CD4-positive, alpha-beta T cell treated with Interleukin-6 for 4 hours (primary cell): Measurements from ENCODE around the gene SETD4.
A peak's percentile ranks its signal among the peaks of the same experiment; 100 is the strongest.
"Not testable (repeated sequence)": the region's sequence is repeated elsewhere in the genome, so short reads cannot be mapped to it uniquely, and the experiment has no call there.

Experiments used
- DNase-seq: peaks from one replicate; pipeline ENCODE4 v3.0.0-alpha.2; 2020; ENCODE audit warnings: mixed read lengths

Gene SETD4

GRCh38 chr21:36077758-36078157 is 17.4 kb upstream of the SETD4 start:
- DNase-seq = no peak

- DNase-seq = no peak
These were observed 16.7 kb upstream of the SETD4 start for GRCh38 chr21:36076878-36077655.

DNA sequence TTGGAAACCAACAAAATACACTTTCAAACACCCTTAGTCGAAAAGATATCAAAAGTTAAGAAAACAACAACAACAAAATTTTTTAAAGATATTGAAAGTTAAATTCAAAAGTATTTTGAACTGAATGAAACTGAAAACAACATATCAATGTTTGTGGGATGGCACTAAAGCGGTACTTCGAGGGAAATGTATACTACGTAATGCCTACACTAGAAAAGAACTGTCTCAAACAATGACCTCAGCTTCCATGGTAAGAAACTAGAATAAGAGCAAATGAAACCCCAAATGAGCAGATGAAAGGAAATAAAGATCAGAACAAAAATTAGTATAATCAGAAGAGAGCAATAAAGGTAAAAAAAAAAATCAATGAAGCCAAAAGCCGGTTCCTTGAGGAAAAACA is 15.6 kb upstream of the SETD4 start:
- no peak for DNase-seq

- no peak for DNase-seq
These were observed 14.8 kb upstream of the SETD4 start for GRCh38 chr21:36075171-36075570.

DNA sequence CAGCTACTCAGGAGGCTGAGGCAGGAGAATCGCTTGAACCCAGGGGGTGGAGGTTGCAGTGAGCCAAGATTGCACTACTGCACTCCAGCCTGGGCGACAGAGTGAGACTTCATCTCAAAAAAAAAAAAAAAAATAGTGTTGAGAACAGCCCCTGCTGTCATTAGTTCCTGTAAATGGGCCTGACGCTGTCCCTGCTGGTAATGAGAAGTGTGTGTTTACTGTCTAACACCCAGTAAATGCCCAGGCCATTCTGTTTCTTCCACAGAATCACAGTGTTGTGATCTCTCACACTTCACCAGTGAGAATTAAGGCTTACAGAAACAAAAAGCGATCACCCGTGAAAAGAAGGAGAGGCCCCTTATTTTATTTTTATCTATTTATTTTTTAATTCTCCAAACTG is 13.6 kb upstream of the SETD4 start:
- not testable (repeated sequence) for DNase-seq

GRCh38 chr21:36073181-36073580 is 12.9 kb upstream of the SETD4 start:
- no peak for DNase-seq

GRCh38 chr21:36072453-36073162 is 12.3 kb upstream of the SETD4 start:
- DNase-seq = no peak

- no peak for DNase-seq
These were observed 10.7 kb upstream of the SETD4 start for GRCh38 chr21:36070999-36071398.

GRCh38 chr21:36069713-36070583 is 9.6 kb upstream of the SETD4 start, which contains the start of gene CBR1:
TSS of gene CBR1 (plus strand) at chr21:36070024. CDS start at chr21:36070116, 92 bp downstream.
- peak; percentile 94 for DNase-seq

GRCh38 chr21:36068748-36069398 is 8.5 kb upstream of the SETD4 start:
- DNase-seq = no peak

- no peak for DNase-seq
These were observed 5.2 kb upstream of the SETD4 start for GRCh38 chr21:36065497-36066036.

- no peak for DNase-seq
These were observed 3.7 kb upstream of the SETD4 start for GRCh38 chr21:36064085-36064460.

DNA sequence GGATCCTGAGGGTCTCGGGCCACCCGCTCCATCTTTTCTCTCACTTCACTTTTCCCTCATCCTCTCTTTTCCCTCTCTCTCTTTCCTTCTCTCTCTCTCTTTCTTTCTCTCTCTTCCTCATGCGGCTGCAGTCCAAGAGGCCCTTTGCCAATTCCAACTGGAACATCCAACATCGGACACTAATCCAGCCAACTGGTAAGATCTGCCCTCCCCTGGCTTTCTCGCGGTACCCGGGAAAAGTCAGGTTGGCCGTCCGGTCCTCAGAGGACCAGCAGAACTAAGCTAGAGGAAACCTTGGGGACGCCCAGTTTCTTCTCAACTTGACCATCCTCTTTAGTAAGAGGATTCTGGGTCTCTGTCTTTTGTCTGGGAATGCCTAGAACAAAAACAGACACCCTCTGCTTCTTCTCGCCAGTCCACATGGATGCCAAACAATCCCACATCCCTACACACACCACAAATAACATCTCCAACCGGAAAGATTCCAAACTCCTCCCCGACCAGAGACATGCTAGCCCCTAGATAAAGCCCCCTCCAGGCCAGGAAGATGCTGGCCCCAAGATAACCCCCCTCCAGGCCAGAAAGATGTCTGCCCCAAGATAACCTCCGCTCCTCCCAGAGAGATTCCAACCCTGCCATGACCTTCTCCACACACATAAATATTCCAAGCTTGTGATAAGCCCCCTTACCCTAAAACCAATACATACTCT is 3.2 kb upstream of the SETD4 start:
- DNase-seq = no peak

DNA sequence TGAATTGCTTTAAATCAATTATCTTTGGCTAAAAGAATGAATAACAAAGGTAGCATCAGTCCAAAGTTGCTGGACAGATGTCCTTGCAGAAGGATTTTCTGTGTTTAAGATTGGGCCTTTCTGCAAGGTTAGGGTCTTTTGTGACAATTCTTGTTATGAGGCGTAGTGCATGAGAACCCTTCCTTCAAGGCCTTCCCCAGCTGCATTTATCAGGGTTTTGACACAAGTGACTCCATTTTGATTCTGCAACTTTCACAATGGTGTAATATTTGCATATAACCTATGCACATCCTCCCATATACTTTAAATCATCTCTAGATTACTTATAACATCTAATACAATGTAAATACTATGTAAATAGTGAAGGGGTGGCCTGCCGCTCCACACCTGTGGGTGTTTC is 1.1 kb upstream of the SETD4 start:
- no peak for DNase-seq

GRCh38 chr21:36059823-36060158 is 535 bp downstream of the SETD4 start:
- no peak for DNase-seq

GRCh38 chr21:36055551-36055950 is 4.8 kb downstream of the SETD4 start:
- no peak for DNase-seq

GRCh38 chr21:36053715-36054062 is 6.6 kb downstream of the SETD4 start:
- DNase-seq = no peak

GRCh38 chr21:36052860-36053714 is 7.2 kb downstream of the SETD4 start:
- no peak for DNase-seq

GRCh38 chr21:36048357-36048756 is 12.0 kb downstream of the SETD4 start:
- no peak for DNase-seq

DNA sequence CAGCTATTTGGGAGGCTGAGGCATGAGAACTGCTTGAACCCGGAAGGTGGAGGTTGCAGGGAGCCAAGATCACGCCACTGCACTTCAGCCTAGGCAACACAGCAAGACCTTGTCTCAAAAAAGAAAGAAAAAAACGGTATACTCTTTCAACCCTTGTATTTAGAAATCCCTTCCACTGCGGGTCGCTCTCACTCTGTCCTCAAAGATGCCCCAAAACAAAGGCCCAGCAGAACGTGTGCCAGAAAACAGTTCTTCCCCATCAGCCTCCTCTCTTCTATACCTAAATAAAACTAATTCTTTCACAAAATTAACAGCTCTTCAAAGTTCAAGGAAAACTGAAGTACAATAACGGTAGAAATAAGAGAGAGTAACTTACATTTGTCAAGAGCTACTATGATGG is 13.2 kb downstream of the SETD4 start:
- DNase-seq = no peak

DNA sequence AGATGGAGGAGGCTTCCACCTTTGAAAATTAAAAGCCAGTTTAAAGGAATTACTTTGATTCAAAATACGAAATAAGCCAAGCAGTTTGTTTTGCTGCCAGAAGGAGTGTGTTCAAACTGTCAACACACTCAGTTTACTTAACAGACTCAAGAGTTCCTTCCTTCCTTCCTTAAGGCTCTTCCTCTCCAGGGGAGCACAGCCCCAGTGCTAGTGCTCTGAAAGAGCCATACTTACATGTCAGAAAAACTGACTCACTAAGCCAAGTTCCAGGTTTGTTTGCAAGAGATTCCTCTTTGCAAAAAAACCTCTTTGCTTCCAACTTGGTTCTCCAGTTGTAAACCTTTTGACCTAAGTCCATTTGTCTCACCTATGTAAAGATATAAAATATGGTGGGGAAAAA is 14.3 kb downstream of the SETD4 start:
- DNase-seq = no peak
